ENCODE results near the gene FZD2.
"Not testable (repeated sequence)": the region's sequence is repeated elsewhere in the genome, so short reads cannot be mapped to it uniquely, and the experiment has no call there.

The FZD2 gene

DNA sequence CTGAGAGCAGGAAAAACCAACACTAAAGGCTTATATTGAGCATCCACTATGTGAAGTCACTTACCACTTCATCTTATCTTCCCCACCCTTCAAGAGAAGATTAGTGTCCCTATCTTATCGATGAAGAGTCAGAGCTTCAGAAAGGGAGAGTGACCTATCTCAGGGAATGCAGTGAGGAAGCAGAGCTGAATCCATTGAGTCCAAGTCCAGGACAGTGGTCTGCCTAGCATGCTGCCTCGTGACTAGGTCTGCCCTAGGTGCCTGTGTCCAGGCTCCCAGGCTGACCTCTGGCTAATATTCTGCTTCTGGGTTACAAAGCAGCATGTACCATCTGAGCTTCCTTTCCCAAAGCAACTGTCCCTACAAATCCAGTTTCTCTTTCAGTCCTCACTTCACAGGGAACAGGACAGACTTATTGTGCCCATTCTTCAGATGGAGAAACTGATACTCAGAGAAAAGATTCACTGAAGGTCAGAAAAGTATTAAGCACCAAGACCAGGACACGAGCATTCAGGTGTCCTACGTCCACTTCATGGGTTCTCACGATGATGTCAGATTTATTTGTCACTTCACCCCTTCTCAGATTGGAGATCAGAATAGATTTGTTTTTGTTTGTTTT is 13.3 kb upstream of the FZD2 start:
- in situ Hi-C loops (cut with MboI; ENCODE audit: low sequenced_read_pairs), result loop anchor here (25.0 kb wide), 1 partner anchor 318 kb away; no protein-coding TSS in a partner anchor

DNA sequence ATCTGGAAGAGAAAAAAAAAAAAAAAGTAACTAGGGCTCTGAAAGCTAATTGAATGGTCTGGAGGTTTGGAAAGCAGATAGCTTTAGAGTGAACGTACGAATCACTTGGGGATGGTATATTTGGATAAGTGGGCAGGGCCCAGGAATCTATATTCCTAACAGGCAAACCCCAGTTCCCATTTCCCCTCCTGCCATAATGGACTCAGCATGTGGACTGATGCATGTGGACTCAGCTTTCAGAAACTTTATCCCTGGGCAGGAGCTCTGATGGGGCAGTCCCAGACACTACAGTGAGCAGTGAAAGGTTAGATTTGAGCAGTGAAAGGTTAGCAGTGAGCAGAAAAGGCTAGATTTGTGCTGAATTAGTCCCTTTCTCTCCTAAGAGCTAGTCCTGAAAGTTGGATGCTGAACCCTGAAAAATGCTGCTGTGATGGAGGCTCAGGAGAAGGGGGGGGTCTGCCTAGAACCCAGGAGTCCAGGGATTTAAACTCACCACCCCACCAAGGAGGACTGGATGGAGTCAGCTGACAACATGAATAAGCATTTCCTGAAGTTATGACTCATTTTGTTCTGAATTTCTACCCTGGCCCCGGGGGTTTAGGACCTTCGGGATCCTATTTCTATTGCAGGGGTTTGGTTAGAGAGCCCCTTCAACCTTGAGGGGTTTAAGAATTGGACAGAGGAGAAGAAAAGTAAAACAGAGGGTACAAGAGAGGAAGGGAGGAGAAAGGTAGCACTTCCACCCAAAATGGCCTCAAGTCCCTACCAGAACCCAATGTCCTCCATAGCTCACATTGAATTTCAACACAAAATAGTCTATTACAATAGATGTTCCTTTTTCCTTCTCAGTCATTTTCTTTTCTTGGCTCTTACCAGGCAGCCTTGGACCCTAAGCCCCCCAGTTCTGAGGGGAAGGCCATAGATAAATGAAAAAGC is 10.3 kb upstream of the FZD2 start:
- in situ Hi-C loops (cut with MboI; ENCODE audit: low sequenced_read_pairs), result loop anchor here (25.0 kb wide), 1 partner anchor 315 kb away; no protein-coding TSS in a partner anchor

- in situ Hi-C loops (cut with MboI; ENCODE audit: low sequenced_read_pairs), result loop anchor here (25.0 kb wide), 1 partner anchor 315 kb away; no protein-coding TSS in a partner anchor
These were observed 9.5 kb upstream of the FZD2 start for GRCh38 chr17:44547625-44548267.

DNA sequence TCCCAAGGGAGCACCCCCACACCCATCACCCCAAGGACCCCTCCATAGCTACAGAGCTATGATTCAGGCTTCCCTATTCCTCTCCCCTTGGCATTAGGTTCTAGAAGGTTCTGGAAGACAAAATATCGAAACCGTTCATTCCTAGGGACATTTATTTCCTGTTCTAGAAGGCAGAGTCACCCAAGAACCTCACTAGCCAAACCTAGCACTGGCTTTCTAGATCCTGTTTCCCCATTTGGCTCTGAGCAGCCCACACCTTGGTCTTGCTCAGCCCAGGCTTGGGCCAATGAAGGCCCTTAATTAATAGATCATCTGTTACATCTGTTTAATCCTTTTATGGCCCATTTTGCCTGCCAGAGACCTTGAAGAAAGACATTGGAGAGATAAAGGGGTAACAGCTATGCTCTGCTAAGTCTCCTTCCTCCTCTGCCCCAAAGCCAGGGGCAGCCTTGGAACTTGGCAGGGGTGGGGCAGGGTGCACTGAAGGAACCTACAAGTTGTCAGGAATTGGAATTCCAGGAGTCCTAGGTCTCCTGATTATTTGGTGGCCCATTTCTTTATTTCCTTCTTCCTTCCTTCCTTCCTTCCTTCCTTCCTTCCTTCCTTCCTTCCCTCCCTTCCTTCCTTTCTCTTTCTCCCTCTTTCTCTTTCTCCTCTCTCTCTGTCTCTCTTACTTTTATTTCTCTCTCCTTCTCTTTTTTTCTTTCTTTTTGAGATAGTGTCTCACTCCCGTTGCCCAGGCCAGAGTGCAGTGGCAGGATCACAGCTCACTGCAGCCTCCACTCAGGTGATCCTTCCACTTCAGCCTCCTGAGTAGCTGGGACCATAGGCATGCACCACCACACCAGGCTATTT is 8.7 kb upstream of the FZD2 start:
- in situ Hi-C loops (cut with MboI; ENCODE audit: low sequenced_read_pairs), result loop anchor here (25.0 kb wide), 1 partner anchor 314 kb away; no protein-coding TSS in a partner anchor

DNA sequence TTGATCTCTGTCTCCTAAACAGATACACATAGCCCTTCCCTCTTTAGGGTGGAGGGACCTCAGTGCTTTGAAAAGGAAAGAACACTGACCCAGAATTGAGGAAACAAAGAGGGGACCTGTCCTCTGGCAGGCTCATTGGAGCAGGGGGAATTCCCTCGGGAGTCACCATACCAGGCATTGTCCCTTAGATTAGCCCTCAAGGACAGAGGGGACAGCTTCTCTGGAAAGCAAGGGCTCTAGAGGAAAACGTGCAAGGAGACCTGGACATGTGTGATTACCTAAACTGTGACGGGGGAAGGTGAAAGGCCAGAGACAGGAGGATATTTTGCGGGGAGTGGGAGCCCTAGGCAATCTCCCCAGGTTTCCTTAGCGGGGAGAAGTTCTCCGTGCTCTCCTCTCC is 7.6 kb upstream of the FZD2 start:
- in situ Hi-C loops (cut with MboI; ENCODE audit: low sequenced_read_pairs), result loop anchor here (25.0 kb wide), 1 partner anchor 313 kb away; no protein-coding TSS in a partner anchor

GRCh38 chr17:44552361-44552760 is 4.9 kb upstream of the FZD2 start:
- in situ Hi-C loops (cut with MboI; ENCODE audit: low sequenced_read_pairs), result no loop called here

GRCh38 chr17:44555099-44555498 is 2.2 kb upstream of the FZD2 start:
- in situ Hi-C loops (cut with MboI; ENCODE audit: low sequenced_read_pairs), result no loop called here

DNA sequence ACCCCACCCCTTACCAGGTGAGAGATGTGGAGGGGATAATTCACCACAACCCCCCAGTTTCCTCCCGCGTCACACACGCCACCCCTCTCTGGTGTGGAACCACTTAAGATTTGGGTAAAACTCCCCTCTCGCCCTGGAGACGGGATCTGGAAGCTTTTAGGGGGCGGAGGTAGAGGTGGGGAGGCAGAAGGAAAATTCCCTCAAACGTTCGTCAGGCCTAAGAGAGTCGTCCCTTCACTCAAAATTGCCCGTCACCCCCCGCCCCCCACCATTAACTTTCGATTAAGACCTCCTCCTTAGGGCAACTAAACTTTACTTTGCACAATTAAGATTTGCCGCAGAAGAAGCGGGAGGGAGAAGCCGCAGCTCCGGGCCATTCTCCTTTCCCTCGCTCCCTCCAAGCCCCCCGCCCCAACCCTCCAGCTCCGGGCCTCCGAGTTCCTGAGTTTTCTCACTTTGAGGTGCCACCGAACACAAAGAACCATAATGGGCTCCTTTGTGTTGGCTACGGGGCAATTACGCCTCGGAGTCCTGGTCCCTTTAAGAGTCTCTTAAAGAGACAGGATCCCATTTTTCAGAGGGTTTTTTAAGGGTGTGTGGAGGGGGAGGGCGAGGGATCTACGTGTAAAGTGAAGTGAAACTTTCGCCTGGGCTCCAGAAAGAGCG is 985 bp upstream of the FZD2 start:
- in situ Hi-C loops (cut with MboI; ENCODE audit: low sequenced_read_pairs), result no loop called here

GRCh38 chr17:44557651-44558285 is 484 bp downstream of the FZD2 start:
- in situ Hi-C loops (cut with MboI; ENCODE audit: low sequenced_read_pairs), result no loop called here

GRCh38 chr17:44558334-44558709 is 1.0 kb downstream of the FZD2 start:
- in situ Hi-C loops (cut with MboI; ENCODE audit: low sequenced_read_pairs), result no loop called here

- in situ Hi-C loops (cut with MboI; ENCODE audit: low sequenced_read_pairs), result no loop called here
These were observed 1.7 kb downstream of the FZD2 start for GRCh38 chr17:44558710-44559633.

GRCh38 chr17:44559634-44560554 is 2.6 kb downstream of the FZD2 start:
- in situ Hi-C loops (cut with MboI; ENCODE audit: low sequenced_read_pairs), result no loop called here

DNA sequence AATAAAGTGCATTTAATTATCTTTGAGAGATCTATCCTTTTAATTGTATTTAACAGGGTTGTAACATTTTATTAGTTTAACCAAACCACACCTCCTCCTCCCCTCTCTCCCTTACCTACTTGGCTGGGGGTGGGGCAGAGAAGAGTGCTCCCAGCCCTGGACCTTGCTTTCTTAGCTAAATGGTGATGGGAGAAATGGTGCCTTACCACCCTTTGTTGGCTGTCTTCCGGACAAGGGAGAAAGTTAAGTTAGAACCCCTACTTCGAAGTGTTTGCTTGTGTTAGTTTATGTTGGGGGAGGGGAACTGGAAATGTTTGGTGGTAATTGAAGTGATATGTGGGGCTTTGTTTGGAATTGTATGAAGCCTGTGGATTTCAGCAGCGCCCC is 3.9 kb downstream of the FZD2 start:
- in situ Hi-C loops (cut with MboI; ENCODE audit: low sequenced_read_pairs), result no loop called here

DNA sequence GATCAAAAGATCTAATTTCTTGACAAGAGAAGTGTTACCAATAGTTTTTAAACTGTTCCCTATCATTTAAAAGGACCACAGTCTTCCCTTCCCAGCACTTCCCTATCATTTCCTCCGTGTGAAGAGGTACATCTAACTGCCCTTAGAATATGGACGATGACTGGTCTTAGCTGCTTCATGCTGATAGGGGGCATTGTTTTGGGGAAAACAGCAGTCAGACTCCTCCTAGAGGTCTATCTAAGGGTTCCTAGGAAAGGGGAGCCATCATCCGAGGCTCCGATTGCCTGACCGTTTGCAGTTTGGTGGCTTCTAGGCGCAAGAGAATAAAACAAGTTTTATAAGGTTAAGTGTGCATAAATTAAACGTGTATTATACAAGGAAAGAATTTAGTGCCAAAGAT is 7.1 kb downstream of the FZD2 start:
- in situ Hi-C loops (cut with MboI; ENCODE audit: low sequenced_read_pairs), result no loop called here

GRCh38 chr17:44565866-44566443 is 8.7 kb downstream of the FZD2 start:
- in situ Hi-C loops (cut with MboI; ENCODE audit: low sequenced_read_pairs), result no loop called here

DNA sequence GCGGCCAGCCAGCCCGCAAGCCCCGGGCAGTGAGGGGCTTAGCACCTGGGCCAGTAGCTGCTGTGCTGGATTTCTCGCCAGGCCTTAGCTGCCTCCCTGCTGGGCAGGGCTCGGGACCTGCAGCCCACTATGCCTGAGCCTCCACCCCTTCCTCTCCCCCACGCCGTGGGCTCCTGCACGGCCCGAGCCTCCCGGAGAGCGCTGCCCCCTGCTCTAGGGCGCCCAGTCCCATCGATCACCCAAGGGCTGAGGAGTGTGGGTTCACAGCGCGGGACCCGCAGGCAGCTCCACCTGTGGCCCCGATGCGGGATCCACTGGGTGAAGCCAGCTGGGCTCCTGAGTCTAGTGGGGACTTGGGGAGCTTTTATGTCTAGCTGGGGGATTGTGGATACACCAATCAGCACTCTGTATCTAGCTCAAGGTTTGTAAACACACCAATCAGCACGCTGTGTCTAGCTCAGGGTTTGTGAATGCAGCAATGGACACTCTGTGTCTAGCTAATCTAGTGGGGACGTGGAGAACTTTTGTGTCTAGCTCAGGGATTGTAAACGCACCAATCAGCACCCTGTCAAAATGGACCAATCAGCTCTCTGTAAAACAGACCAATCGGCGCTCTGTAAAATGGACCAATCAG is 11.1 kb downstream of the FZD2 start:
- in situ Hi-C loops (cut with MboI; ENCODE audit: low sequenced_read_pairs), result not testable (repeated sequence)
